Upper lobe of left lung (tissue), 4 donors: ENCODE measurements around the gene UBXN10.
A peak's percentile ranks its signal among the peaks of the same experiment; 100 is the strongest.

ENCODE experiments used
- CTCF ChIP-seq, 6 experiments: fragments of 450-650 bp in 4 of 6; fragments of 200-600 bp in 2 of 6; sonication (generic) in 2 of 6; IDR thresholded peaks; one replicate each; pipeline ENCODE4 v1.5.1; 2016 to 2019; ENCODE audit warnings: antibody characterized with exemption in 6 of 6
- POLR2A ChIP-seq, 4 donors: fragments of 450-650 bp; IDR thresholded peaks; one replicate each; pipeline ENCODE4 v1.5.1; 2016 to 2017; ENCODE audit warnings: antibody characterized with exemption in 4 of 4, mild to moderate bottlenecking in 2 of 4

- peak; percentile 92 to 97 (median 94) for TF ChIP-seq CTCF (IDR thresholded peaks at IDR 0.05)
- no peak for TF ChIP-seq POLR2A (IDR thresholded peaks at IDR 0.05)
Observed at GRCh38 chr1:20151906-20152598, 33.8 kb upstream of the UBXN10 start.
